HEK293 (cell line): Measurements from ENCODE around the gene SNX17.

Experiments used
- EGR2 ChIP-seq: fragments of 450-650 bp; formaldehyde crosslinking; IDR thresholded peaks from 2 replicates; pipeline ENCODE4 v1.5.1; 2016; ENCODE audit warnings: low read depth, missing biosample characterization, missing genetic modification characterization
- GLIS1 ChIP-seq: fragments of 450-650 bp; formaldehyde crosslinking; IDR thresholded peaks from 2 replicates; pipeline ENCODE4 v1.5.1; 2016; ENCODE audit warnings: missing biosample characterization, missing genetic modification characterization
- IKZF3 ChIP-seq: fragments of 450-650 bp; IDR thresholded peaks from 2 replicates; pipeline ENCODE4 v1.5.0; 2018; ENCODE audit warnings: missing biosample characterization, mild to moderate bottlenecking, missing genetic modification characterization, moderate library complexity
- SP7 ChIP-seq: fragments of 450-650 bp; formaldehyde crosslinking; IDR thresholded peaks from 2 replicates; pipeline ENCODE4 v1.5.1; 2016; ENCODE audit warnings: missing biosample characterization, missing genetic modification characterization
- ZBTB17 ChIP-seq: fragments of 450-650 bp; formaldehyde crosslinking; IDR thresholded peaks from 2 replicates; pipeline ENCODE4 v1.5.1; 2016; ENCODE audit warnings: missing biosample characterization, missing genetic modification characterization
- ZBTB20 ChIP-seq: fragments of 450-650 bp; formaldehyde crosslinking; IDR thresholded peaks from 2 replicates; pipeline ENCODE4 v1.5.1; 2016; ENCODE audit warnings: missing biosample characterization, missing genetic modification characterization
- ZBTB48 ChIP-seq: fragments of 450-650 bp; formaldehyde crosslinking; IDR thresholded peaks from 2 replicates; pipeline ENCODE4 v1.5.1; 2016; ENCODE audit warnings: missing biosample characterization, missing genetic modification characterization
- ZFP3 ChIP-seq: fragments of 450-650 bp; formaldehyde crosslinking; IDR thresholded peaks from 2 replicates; pipeline ENCODE4 v1.5.1; 2016; ENCODE audit warnings: low read depth, missing biosample characterization, missing genetic modification characterization
- ZIC2 ChIP-seq: fragments of 450-650 bp; formaldehyde crosslinking; IDR thresholded peaks from 2 replicates; pipeline ENCODE4 v1.5.1; 2016; ENCODE audit warnings: missing biosample characterization, missing genetic modification characterization
- ZNF184 ChIP-seq: fragments of 450-650 bp; IDR thresholded peaks from 2 replicates; pipeline ENCODE4 v1.5.1; 2018; ENCODE audit warnings: missing biosample characterization, mild to moderate bottlenecking, missing genetic modification characterization
- ZNF2 ChIP-seq: fragments of 450-650 bp; formaldehyde crosslinking; IDR thresholded peaks from 2 replicates; pipeline ENCODE4 v1.5.1; 2016; ENCODE audit warnings: missing biosample characterization, missing genetic modification characterization
- ZNF24 ChIP-seq: fragments of 450-650 bp; formaldehyde crosslinking; IDR thresholded peaks from 2 replicates; pipeline ENCODE4 v1.5.1; 2016; ENCODE audit warnings: missing biosample characterization, missing genetic modification characterization
- ZNF335 ChIP-seq: fragments of 450-650 bp; formaldehyde crosslinking; conservative IDR thresholded peaks from 2 replicates; pipeline ENCODE4 v1.5.1; 2016; ENCODE audit warnings: missing biosample characterization, missing genetic modification characterization
- ZNF341 ChIP-seq: fragments of 450-650 bp; formaldehyde crosslinking; IDR thresholded peaks from 2 replicates; pipeline ENCODE4; 2016; ENCODE audit warnings: low read depth, missing biosample characterization, missing genetic modification characterization
- ZNF354C ChIP-seq: fragments of 450-650 bp; formaldehyde crosslinking; IDR thresholded peaks from 2 replicates; pipeline ENCODE4 v1.5.1; 2016; ENCODE audit warnings: missing biosample characterization, missing genetic modification characterization, low read depth, borderline replicate concordance
- ZNF394 ChIP-seq: fragments of 450-650 bp; formaldehyde crosslinking; IDR thresholded peaks from 2 replicates; pipeline ENCODE4 v1.5.1; 2016; ENCODE audit warnings: missing biosample characterization, missing genetic modification characterization, mild to moderate bottlenecking, moderate library complexity, borderline replicate concordance
- ZNF501 ChIP-seq: fragments of 450-650 bp; formaldehyde crosslinking; IDR thresholded peaks from 2 replicates; pipeline ENCODE4 v1.5.1; 2016; ENCODE audit warnings: missing biosample characterization, missing genetic modification characterization
- ZNF510 ChIP-seq: fragments of 450-650 bp; formaldehyde crosslinking; IDR thresholded peaks from 2 replicates; pipeline ENCODE4 v1.5.1; 2018; ENCODE audit warnings: mild to moderate bottlenecking, missing genetic modification characterization, missing biosample characterization; ENCODE audit not compliant: insufficient replicate concordance
- ZNF549 ChIP-seq: fragments of 450-650 bp; IDR thresholded peaks from 2 replicates; pipeline ENCODE4 v1.5.1; 2018; ENCODE audit warnings: missing biosample characterization, missing genetic modification characterization, mild to moderate bottlenecking, inconsistent platforms, moderate library complexity
- ZNF561 ChIP-seq: fragments of 450-650 bp; IDR thresholded peaks from 2 replicates; pipeline ENCODE4 v1.5.1; 2018; ENCODE audit warnings: missing biosample characterization, missing genetic modification characterization, borderline replicate concordance
- ZNF600 ChIP-seq: fragments of 450-650 bp; formaldehyde crosslinking; IDR thresholded peaks from 2 replicates; pipeline ENCODE4 v1.5.1; 2016; ENCODE audit warnings: missing biosample characterization, missing genetic modification characterization
- ZNF629 ChIP-seq: fragments of 450-650 bp; formaldehyde crosslinking; IDR thresholded peaks from 2 replicates; pipeline ENCODE4 v1.5.1; 2017; ENCODE audit warnings: missing biosample characterization, missing genetic modification characterization
- ZNF76 ChIP-seq: fragments of 450-650 bp; formaldehyde crosslinking; IDR thresholded peaks from 2 replicates; pipeline ENCODE4; 2016; ENCODE audit warnings: low read depth, missing biosample characterization, missing genetic modification characterization, borderline replicate concordance
- ZNF792 ChIP-seq: fragments of 450-650 bp; formaldehyde crosslinking; IDR thresholded peaks from 2 replicates; pipeline ENCODE4 v1.5.1; 2016; ENCODE audit warnings: missing biosample characterization, missing genetic modification characterization
- ZNF830 ChIP-seq: fragments of 450-650 bp; IDR thresholded peaks from 2 replicates; pipeline ENCODE4 v1.5.0; 2018; ENCODE audit warnings: missing biosample characterization, missing genetic modification characterization, low read depth, mild to moderate bottlenecking, moderate library complexity
- TF ChIP-seq, protein P1 (sequence below): fragments of 450-650 bp; formaldehyde crosslinking; IDR thresholded peaks from 2 replicates; pipeline ENCODE4 v1.5.1; 2016; ENCODE audit warnings: missing biosample characterization, missing genetic modification characterization
- TF ChIP-seq, protein P2 (sequence below): fragments of 450-650 bp; formaldehyde crosslinking; IDR thresholded peaks from 2 replicates; pipeline ENCODE4 v1.5.1; 2016; ENCODE audit warnings: missing biosample characterization, missing genetic modification characterization
- TF ChIP-seq, protein P3 (sequence below): fragments of 450-650 bp; formaldehyde crosslinking; optimal IDR thresholded peaks from 2 replicates; pipeline ENCODE3; 2016; ENCODE audit warnings: missing biosample characterization, mild to moderate bottlenecking, missing genetic modification characterization
- TF ChIP-seq, protein P4 (sequence below): fragments of 450-650 bp; formaldehyde crosslinking; IDR thresholded peaks from 2 replicates; pipeline ENCODE4 v1.5.1; 2016; ENCODE audit warnings: missing biosample characterization, missing genetic modification characterization
- TF ChIP-seq, protein P5 (sequence below): fragments of 450-650 bp; formaldehyde crosslinking; IDR thresholded peaks from 2 replicates; pipeline ENCODE4 v1.5.1; 2016; ENCODE audit warnings: missing biosample characterization, missing genetic modification characterization

Gene SNX17

DNA sequence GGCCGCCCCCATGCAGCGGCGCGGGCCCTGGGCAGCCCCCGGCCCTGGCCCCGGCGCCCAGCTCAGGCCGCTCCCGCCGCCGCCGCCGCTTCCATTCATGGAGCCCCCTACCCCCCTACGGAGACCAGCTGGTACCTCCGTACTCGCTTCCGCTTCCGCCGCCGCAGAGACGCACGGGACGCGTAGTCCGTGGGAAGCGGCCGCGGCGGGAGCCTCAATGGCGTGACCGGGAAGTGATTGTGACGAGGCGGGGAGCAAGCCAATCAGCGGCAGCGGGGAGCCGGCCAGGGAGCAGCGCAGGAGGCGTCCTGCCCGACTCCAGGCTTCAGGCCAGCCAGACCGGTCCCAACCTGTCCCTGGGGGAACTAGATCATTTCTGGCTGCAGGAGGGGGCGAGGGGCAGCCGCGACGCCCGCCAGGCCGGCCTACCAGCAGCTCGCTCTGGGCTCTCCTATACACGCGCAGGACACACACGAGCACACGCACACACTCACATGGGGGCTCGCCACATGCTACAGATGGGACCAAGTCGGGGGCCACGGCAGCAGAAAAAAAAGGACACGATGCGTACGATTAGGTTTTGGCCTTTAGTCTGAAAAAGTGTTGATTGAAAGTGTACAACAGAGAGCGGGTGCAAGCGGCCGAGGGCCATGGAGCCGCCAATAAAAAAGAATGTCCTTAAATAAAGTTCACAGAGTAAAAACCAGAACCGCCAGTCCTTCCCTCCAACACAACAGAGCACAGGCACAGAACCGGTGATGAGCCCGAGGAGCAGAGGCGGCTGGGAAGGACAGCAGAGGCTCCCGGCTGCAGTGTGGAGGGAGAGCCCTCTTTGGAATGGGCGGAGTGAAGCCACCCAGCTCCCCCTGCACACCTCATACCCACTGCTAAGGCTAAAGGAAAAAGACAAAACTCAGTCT lies 10.5 kb downstream of the SNX17 start, which contains the start of gene ZNF513 (continued):
- TF ChIP-seq, protein P1, sequence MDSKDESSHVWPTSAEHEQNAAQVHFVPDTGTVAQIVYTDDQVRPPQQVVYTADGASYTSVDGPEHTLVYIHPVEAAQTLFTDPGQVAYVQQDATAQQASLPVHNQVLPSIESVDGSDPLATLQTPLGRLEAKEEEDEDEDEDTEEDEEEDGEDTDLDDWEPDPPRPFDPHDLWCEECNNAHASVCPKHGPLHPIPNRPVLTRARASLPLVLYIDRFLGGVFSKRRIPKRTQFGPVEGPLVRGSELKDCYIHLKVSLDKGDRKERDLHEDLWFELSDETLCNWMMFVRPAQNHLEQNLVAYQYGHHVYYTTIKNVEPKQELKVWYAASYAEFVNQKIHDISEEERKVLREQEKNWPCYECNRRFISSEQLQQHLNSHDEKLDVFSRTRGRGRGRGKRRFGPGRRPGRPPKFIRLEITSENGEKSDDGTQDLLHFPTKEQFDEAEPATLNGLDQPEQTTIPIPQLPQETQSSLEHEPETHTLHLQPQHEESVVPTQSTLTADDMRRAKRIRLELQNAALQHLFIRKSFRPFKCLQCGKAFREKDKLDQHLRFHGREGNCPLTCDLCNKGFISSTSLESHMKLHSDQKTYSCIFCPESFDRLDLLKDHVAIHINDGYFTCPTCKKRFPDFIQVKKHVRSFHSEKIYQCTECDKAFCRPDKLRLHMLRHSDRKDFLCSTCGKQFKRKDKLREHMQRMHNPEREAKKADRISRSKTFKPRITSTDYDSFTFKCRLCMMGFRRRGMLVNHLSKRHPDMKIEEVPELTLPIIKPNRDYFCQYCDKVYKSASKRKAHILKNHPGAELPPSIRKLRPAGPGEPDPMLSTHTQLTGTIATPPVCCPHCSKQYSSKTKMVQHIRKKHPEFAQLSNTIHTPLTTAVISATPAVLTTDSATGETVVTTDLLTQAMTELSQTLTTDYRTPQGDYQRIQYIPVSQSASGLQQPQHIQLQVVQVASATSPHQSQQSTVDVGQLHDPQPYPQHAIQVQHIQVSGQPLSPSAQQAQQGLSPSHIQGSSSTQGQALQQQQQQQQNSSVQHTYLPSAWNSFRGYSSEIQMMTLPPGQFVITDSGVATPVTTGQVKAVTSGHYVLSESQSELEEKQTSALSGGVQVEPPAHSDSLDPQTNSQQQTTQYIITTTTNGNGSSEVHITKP = peak; percentile 85
- TF ChIP-seq SP7 (tag by site-specific recombination) (peak; percentile 43), ZIC2 (tag by site-specific recombination) (peak; percentile 74), ZNF2 (tag by site-specific recombination) (peak; percentile 83), ZNF629 (tag by site-specific recombination) (peak; percentile 64), ZNF830 (tag by site-specific recombination) (no peak), ZNF24 (tag by site-specific recombination) (peak; percentile 45; the same call in 1 of the 2 replicates), EGR2 (tag by site-specific recombination) (no peak; the same call in 1 of the 2 replicates), ZNF354C (tag by site-specific recombination) (no peak), ZBTB20 (tag by site-specific recombination) (peak; percentile 19), ZNF600 (tag by site-specific recombination) (peak; percentile 85), ZBTB48 (tag by site-specific recombination) (peak; percentile 92), ZBTB17 (tag by site-specific recombination) (peak; percentile 97), ZNF76 (peak; percentile 80), ZFP3 (tag by site-specific recombination) (no peak), GLIS1 (tag by site-specific recombination) (peak; percentile 88), ZNF335 (tag by site-specific recombination) (peak; percentile 62), ZNF394 (peak; percentile 64; the same call in 1 of the 2 replicates), ZNF561 (tag by site-specific recombination) (peak; percentile 68; the same call in 1 of the 2 replicates), ZNF510 (tag by site-specific recombination) (no peak), ZNF549 (no peak), ZNF341 (tag by site-specific recombination) (0 out of 2 replicates have a peak, but pooled peaks have one; percentile 35), ZNF501 (tag by site-specific recombination) (peak; percentile 84), ZNF792 (tag by site-specific recombination) (no peak), ZNF184 (tag by site-specific recombination) (no peak), IKZF3 (peak; percentile 68)
- TF ChIP-seq, protein P2, sequence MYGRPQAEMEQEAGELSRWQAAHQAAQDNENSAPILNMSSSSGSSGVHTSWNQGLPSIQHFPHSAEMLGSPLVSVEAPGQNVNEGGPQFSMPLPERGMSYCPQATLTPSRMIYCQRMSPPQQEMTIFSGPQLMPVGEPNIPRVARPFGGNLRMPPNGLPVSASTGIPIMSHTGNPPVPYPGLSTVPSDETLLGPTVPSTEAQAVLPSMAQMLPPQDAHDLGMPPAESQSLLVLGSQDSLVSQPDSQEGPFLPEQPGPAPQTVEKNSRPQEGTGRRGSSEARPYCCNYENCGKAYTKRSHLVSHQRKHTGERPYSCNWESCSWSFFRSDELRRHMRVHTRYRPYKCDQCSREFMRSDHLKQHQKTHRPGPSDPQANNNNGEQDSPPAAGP = peak; percentile 52; the same call in 1 of the 2 replicates
- TF ChIP-seq, protein P3, sequence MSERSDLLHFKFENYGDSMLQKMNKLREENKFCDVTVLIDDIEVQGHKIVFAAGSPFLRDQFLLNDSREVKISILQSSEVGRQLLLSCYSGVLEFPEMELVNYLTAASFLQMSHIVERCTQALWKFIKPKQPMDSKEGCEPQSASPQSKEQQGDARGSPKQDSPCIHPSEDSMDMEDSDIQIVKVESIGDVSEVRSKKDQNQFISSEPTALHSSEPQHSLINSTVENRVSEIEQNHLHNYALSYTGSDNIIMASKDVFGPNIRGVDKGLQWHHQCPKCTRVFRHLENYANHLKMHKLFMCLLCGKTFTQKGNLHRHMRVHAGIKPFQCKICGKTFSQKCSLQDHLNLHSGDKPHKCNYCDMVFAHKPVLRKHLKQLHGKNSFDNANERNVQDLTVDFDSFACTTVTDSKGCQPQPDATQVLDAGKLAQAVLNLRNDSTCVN (tag by site-specific recombination) = peak; percentile 76
- TF ChIP-seq, protein P4, sequence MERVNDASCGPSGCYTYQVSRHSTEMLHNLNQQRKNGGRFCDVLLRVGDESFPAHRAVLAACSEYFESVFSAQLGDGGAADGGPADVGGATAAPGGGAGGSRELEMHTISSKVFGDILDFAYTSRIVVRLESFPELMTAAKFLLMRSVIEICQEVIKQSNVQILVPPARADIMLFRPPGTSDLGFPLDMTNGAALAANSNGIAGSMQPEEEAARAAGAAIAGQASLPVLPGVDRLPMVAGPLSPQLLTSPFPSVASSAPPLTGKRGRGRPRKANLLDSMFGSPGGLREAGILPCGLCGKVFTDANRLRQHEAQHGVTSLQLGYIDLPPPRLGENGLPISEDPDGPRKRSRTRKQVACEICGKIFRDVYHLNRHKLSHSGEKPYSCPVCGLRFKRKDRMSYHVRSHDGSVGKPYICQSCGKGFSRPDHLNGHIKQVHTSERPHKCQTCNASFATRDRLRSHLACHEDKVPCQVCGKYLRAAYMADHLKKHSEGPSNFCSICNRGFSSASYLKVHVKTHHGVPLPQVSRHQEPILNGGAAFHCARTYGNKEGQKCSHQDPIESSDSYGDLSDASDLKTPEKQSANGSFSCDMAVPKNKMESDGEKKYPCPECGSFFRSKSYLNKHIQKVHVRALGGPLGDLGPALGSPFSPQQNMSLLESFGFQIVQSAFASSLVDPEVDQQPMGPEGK (tag by site-specific recombination) = peak; percentile 94
- TF ChIP-seq, protein P5, sequence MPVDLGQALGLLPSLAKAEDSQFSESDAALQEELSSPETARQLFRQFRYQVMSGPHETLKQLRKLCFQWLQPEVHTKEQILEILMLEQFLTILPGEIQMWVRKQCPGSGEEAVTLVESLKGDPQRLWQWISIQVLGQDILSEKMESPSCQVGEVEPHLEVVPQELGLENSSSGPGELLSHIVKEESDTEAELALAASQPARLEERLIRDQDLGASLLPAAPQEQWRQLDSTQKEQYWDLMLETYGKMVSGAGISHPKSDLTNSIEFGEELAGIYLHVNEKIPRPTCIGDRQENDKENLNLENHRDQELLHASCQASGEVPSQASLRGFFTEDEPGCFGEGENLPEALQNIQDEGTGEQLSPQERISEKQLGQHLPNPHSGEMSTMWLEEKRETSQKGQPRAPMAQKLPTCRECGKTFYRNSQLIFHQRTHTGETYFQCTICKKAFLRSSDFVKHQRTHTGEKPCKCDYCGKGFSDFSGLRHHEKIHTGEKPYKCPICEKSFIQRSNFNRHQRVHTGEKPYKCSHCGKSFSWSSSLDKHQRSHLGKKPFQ (tag by site-specific recombination) = no peak
